ENCODE measurements around the gene FAM110D. TPM values are rescaled to one million over a fixed set of nuclear protein-coding genes. Genes with fewer than 3 reads are reported as not detected.

FAM110D gene
- total and polyA plus RNA-seq, 2 donors (not counting 1 experiment from before 2014, with no cell fraction given): not detected

- Mint-ChIP-seq H3K4me1 (peaks cover 21% of the 10 kb centered on the region), H3K27ac (peak overlapping the region; percentile 13), H3K4me3 (no peak overlapping the region), H3K27me3 (peaks cover 4% of the 10 kb centered on the region), H3K9me3 (ENCODE audit: insufficient read depth) (no peaks in the 10 kb centered on the region)
- Histone ChIP-seq H3K27ac (ENCODE audit: low read length in 2 of 2) (peak overlapping the region in 1 of 2 donors; percentile 34), H3K36me3 (replicated peaks in 1 of 2; ENCODE audit: control extremely low read depth in 1 of 2, control insufficient read depth in 1 of 2, extremely low read depth in 1 of 2, insufficient read depth in 2 of 2, low read length in 1 of 2) (peaks cover 0 to 14% of the 10 kb centered on the region in 2 experiments), H2AFZ (ENCODE audit: insufficient read depth, low read depth, low read length, poor library complexity, severe bottlenecking) (peak overlapping the region; percentile 8), H3K9ac (ENCODE audit: low read length) (no peak overlapping the region), H3K79me2 (ENCODE audit: control insufficient read depth, insufficient read depth, low read length) (no peaks in the 10 kb centered on the region), H3K9me3 (ENCODE audit: control extremely low read depth in 1 of 3, control insufficient read depth in 2 of 3, insufficient read depth in 1 of 3, low read length in 2 of 3) (no peaks in the 10 kb centered on the region), H3K4me2 (replicated peaks; ENCODE audit: low read depth, low read length, poor library complexity, severe bottlenecking) (peak overlapping the region; percentile 29), H3K4me1 (ENCODE audit: control insufficient read depth in 2 of 2, insufficient read depth in 2 of 2, low read length in 2 of 2) (peaks cover 18 to 21% of the 10 kb centered on the region in 2 donors), H4K20me1 (ENCODE audit: control insufficient read depth, insufficient read depth, low read length, poor library complexity, severe bottlenecking) (no peaks in the 10 kb centered on the region), H3K4me3 (ENCODE audit: control extremely low read depth in 1 of 5, extremely low read depth in 1 of 5, insufficient read depth in 1 of 5, low read depth in 2 of 5, low read length in 4 of 5) (no peak overlapping the region), H3K27me3 (replicated peaks in 1 of 4; ENCODE audit: control extremely low read depth in 1 of 4, control insufficient read depth in 3 of 4, insufficient read depth in 4 of 4, low read length in 3 of 4) (peaks cover 0 to 11% (median 2%) of the 10 kb centered on the region in 4 experiments)
- TF ChIP-seq CTCF (IDR thresholded peaks at IDR 0.05) (no peak), EZH2 (IDR thresholded peaks at IDR 0.05; ENCODE audit: borderline replicate concordance, insufficient read depth, low read depth, low read length, poor library complexity, severe bottlenecking) (no peak)
- DNase-seq (no peak), ATAC-seq (ENCODE audit: low read depth) (no peak)
- CTCF ChIA-PET: interaction anchor here (1.1 to 2.4 kb wide), 3 partner anchors 11 to 21 kb away, joined by 3 to 17 read pairs (median 4); no protein-coding TSS in a partner anchor
- no CpG with 5 or more reads among the region's 1 CpG for WGBS (ENCODE audit: insufficient coverage)
- POLR2A ChIA-PET: no interaction called here
- intact Hi-C loops (cut with micrococcal nuclease): no loop called here
Measured at GRCh38 chr1:26125946-26126320, 32.9 kb upstream of the FAM110D start.

GRCh38 chr1:26126321-26127084 lies 32.4 kb upstream of the FAM110D start:
- Mint-ChIP-seq H3K27me3 (peaks cover 7% of the 10 kb centered on the region), H3K27ac (peak overlapping the region; percentile 13), H3K9me3 (ENCODE audit: insufficient read depth) (no peaks in the 10 kb centered on the region), H3K4me1 (peaks cover 21% of the 10 kb centered on the region), H3K4me3 (peak overlapping the region; percentile 44)
- Histone ChIP-seq H3K27me3 (replicated peaks in 1 of 4; ENCODE audit: control extremely low read depth in 1 of 4, control insufficient read depth in 3 of 4, insufficient read depth in 4 of 4, low read length in 3 of 4) (peaks cover 0 to 11% (median 3%) of the 10 kb centered on the region in 4 experiments), H3K79me2 (ENCODE audit: control insufficient read depth, insufficient read depth, low read length) (no peaks in the 10 kb centered on the region), H4K20me1 (ENCODE audit: control insufficient read depth, insufficient read depth, low read length, poor library complexity, severe bottlenecking) (no peaks in the 10 kb centered on the region), H2AFZ (ENCODE audit: insufficient read depth, low read depth, low read length, poor library complexity, severe bottlenecking) (peak overlapping the region; percentile 8), H3K27ac (ENCODE audit: low read length in 2 of 2) (peak overlapping the region in 1 of 2 donors; percentile 34), H3K4me2 (replicated peaks; ENCODE audit: low read depth, low read length, poor library complexity, severe bottlenecking) (peak overlapping the region; percentile 29), H3K9me3 (ENCODE audit: control extremely low read depth in 1 of 3, control insufficient read depth in 2 of 3, insufficient read depth in 1 of 3, low read length in 2 of 3) (no peaks in the 10 kb centered on the region), H3K4me3 (ENCODE audit: control extremely low read depth in 1 of 5, extremely low read depth in 1 of 5, insufficient read depth in 1 of 5, low read depth in 2 of 5, low read length in 4 of 5) (no peak overlapping the region), H3K4me1 (ENCODE audit: control insufficient read depth in 2 of 2, insufficient read depth in 2 of 2, low read length in 2 of 2) (peaks cover 18 to 21% of the 10 kb centered on the region in 2 donors), H3K36me3 (replicated peaks in 1 of 2; ENCODE audit: control extremely low read depth in 1 of 2, control insufficient read depth in 1 of 2, extremely low read depth in 1 of 2, insufficient read depth in 2 of 2, low read length in 1 of 2) (peaks cover 0 to 14% of the 10 kb centered on the region in 2 experiments), H3K9ac (ENCODE audit: low read length) (no peak overlapping the region)
- CTCF ChIA-PET: interaction anchor here (1.0 to 2.4 kb wide), 5 partner anchors 10 to 24 kb away, joined by 3 to 17 read pairs (median 4); no protein-coding TSS in a partner anchor
- peak; percentile 84 for ATAC-seq (ENCODE audit: low read depth)
- peak; percentile 50 for DNase-seq
- POLR2A ChIA-PET: interaction anchor here (1.1 kb wide), 1 partner anchor 13 kb away, joined by 3 read pairs; no protein-coding TSS in a partner anchor
- intact Hi-C loops (cut with micrococcal nuclease): no loop called here
- no peak for TF ChIP-seq CTCF (IDR thresholded peaks at IDR 0.05)
- TF ChIP-seq EZH2 (IDR thresholded peaks at IDR 0.05; ENCODE audit: borderline replicate concordance, insufficient read depth, low read depth, low read length, poor library complexity, severe bottlenecking): no peak
- 75% methylated on average over 3 of the region's 9 CpGs for WGBS (ENCODE audit: insufficient coverage)

All from B cell (primary cell).